GM21717 (cell line): ENCODE results near the gene ACTA1.
"Not testable (repeated sequence)": the region's sequence is repeated elsewhere in the genome, so short reads cannot be mapped to it uniquely, and the experiment has no call there.

Experiments
- ATAC-seq: cut with Tn5 transposase; IDR thresholded peaks from one replicate; pipeline ENCODE4 v1.9.1; 2021; ENCODE audit warnings: mild to moderate bottlenecking, moderate library complexity; ENCODE audit not compliant: unreplicated experiment

ACTA1 gene

DNA sequence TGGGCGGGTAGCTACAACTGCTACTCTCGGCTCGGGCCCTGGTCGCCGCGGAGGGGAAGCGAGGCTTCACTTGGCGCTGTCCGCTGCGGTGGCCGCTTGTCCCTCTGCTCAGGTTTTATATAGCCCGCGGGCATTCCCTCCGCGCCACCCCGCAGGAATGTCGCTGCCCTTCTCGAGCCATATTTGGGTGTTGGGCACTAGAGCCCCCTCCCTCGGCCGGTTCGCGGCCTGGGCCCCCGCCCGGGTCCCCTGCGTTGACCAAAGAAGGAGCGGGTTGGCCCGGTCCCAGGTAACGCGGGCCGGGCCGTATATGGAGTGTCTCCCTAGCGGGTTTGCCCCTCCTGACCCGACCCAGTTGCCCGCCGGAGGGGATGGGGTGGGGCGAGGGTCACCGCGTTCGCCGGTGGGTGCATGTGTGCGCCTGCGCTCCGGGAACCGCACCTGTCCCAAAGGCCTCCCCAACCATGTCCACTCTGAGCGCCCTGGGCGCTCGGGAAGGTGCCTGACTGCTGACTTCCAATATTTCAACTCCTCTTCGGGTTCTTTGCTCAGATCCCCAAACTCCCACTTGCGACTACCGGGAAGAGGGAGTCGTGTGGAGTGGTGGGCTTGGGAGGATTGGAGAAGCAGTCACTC lies at the start of gene ACTA1:
TSS of gene ACTA1 (minus strand) at position 90 of the 636 bp plus-strand sequence. CDS start 979 bp downstream, outside the sequence.
- ATAC-seq = no peak

DNA sequence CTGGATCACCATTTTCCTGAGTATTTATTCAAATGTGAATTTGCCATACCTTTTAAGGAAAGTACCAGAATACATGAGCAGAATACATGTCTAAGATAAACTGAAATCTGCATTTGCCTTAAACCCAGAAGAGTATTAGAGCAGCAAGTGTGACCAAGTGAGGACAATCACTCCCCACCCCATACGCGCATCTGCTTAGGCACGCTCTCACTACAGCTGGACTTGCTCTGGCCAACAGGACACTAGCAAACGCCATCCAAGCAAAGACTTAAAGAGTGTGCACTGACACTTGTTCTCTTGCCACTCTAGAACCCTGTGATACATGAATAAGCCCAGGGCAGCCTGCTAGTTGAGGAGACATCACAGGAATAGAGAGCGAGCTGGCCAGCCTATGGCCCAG lies 48.6 kb upstream of the ACTA1 start:
- ATAC-seq = no peak

DNA sequence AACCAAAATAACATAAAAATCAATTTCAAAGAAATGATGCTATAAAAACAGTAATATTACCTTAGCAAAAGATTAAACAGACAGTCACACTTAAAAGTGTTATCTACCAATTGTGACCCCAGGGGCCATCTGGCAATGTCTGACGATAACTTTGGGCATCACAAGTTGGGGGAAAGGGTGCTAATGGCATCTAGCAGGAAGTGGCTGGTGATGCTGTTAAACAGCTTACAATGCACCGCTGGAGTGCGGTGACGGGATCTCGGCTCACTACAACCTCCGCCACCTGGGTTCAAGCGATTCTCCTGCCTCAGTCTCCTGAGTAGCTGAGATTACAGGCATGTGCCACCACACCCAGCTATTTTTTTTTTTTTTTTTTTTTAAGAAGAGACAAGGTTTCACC lies 46.6 kb upstream of the ACTA1 start:
- no peak for ATAC-seq

DNA sequence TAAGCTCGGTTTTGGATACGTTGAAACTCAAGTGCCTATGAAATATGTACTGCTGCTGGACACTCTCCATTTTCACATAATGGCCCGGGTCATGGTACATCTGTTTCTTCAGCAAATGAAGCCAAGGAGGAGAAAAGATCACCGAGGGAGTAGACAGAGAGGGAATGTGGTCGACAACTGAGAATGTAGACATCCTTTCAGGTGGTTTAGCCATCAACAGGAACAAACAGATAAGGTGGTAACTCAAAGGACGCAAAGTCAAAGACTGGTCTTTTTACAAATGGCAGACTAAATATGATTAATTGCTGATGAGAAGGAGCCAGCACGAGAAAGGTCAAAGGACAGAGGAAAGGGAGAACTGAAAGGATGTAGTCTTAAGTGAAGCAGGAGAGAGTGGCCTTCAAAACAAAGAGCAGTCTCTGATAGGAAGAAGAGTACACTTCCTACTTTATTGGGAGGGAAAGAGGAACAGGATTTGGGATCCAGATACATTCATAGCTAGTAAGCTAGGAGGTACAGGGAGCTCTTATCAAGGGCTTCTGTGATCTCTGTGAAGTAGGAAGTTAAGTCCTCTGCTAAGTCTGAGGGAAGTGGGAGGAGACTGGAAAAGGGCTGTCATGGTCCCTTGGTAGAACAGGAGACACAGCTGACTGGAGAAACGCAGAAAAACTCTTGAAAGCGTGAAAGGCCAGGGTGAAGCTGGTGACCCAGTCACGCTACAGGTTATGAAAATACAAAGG lies 45.9 kb upstream of the ACTA1 start:
- peak; percentile 71 for ATAC-seq

DNA sequence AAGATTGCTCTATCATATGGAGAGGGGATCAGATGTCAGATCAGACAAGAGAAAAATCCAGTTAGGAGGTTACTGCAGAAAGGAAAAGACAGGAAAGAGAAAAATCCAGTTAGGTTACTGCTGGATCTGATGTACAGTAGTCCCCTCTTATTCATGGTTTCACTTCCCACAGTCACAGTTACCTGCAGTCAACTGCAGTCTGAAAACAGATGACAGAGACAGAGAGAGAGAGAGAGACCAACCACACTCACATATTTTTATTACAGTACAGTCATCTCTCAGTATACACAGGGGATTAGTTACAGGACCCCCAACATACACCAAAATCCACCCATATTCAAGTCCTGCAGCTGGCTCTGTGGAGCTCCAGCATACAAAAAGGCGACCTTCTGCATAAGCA lies 45.0 kb upstream of the ACTA1 start:
- ATAC-seq = peak; percentile 72

DNA sequence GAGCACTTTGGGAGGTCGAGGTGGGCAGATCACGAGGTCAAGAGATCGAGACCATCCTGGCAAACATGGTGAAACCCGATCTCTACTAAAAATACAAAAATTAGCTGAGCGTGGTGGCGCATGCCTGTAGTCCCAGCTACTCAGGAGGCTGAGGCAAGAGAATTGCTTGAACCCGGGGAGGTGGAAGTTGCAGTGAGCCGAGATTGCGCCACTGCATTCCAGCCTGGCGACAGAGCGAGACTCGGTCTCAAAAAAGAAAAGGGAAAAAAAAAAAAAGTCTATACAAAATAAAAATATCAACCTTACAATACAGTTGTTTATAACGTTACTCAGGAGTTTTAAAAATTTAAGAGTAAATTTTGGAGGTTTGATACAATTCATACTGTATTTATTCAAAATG lies 42.0 kb upstream of the ACTA1 start:
- not testable (repeated sequence) for ATAC-seq

DNA sequence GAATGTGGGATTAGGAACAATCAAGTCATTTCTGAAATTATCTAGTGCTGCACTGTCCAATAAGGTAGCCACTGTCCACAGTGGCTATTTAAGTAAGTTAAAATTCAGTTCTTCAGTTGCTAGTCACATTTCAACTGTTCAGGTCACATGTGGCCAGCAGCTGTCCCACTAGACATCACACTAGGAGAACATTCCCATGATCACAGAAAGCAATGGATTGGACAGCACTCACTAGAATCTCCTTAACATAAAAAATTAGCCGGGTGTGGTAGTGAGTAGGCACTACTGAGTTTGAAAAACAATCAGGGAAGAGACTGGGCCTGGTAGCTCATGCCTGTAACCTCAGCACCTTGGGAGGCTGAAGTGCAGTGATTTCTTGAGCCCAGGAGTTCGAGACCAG lies 40.6 kb upstream of the ACTA1 start:
- no peak for ATAC-seq

DNA sequence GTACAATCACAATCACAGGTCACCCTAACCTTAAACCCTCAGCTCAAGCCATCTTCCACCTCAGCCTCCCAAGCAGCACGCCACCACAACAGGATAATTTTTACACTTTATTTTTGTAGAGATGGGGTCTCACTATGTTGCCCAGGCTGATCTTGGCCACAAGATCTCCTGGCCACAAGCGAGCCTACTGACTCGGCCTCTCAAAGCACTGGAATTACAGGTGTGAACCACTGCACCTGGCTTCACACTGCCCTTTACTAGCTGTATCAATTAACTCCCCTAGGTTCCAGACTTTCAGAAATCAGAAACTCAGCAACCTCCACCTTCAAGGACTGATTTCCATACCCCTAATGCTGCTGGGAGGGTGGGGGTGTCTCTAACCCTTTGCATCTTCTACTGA lies 37.3 kb upstream of the ACTA1 start:
- ATAC-seq = no peak

DNA sequence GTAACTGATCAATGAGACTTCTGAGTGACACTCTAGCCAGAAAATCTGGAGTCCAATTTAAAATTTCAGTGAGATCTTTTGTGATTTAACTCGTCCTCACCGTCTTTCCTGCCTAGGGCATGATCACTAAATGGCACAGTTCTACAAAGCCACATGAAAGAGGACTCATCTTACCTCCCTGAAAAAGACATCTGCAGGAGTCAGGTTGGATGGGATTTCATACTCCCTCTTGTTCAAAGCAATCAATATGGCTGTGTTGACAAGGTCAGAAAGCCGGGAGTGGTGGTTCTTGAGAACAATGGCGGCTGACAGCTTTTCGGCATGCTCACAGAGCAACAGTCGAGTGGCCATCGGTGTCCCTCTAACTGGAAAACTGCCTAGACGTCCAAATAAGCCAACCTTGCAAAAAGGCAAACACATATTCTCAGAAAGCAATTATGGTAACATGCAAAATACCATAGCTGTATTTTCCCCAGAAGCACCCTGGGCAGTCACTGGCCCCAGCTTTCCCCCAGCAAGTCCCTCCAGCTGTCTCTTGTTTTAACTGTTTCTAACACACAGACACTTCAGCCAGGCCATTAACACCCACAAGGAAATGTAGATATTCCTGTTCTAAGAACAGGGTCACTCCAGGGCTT lies 36.6 kb upstream of the ACTA1 start:
- no peak for ATAC-seq

DNA sequence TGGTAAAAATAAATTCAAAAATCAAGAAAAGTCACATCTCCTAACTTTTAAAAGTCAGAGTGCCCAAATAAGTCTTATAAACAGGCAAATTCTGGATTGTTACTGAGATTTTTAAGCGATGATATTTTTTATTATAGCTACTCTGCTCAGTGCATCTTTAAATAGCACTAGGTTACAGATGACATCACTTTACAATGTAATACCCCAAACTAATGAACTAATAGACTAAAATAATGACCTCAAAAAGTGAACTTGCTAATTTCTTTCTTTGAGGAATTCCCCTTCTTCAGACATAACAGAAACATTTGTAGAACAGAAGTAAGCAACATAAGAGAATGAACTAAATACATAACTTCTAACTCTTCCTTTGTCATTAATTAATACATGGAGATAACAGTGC lies 33.0 kb upstream of the ACTA1 start:
- no peak for ATAC-seq

DNA sequence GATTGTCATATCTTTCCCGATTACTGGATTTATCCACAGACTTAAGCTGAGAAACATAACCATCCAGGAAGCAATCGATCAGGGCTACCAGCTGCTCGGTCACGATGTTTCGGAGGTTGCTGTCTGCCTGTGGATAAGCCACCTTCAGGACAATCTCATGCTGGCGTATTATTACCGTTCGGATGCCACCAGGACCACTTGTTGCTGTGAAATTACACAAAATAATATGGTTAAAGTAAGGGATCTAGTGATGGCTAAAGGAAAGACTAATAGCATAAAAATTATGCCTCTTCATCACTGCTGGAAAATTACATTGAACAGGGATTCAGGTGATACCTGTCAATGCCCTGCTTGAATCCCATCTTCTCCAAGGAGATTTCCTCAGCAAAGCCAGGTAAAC lies 30.8 kb upstream of the ACTA1 start:
- no peak for ATAC-seq

DNA sequence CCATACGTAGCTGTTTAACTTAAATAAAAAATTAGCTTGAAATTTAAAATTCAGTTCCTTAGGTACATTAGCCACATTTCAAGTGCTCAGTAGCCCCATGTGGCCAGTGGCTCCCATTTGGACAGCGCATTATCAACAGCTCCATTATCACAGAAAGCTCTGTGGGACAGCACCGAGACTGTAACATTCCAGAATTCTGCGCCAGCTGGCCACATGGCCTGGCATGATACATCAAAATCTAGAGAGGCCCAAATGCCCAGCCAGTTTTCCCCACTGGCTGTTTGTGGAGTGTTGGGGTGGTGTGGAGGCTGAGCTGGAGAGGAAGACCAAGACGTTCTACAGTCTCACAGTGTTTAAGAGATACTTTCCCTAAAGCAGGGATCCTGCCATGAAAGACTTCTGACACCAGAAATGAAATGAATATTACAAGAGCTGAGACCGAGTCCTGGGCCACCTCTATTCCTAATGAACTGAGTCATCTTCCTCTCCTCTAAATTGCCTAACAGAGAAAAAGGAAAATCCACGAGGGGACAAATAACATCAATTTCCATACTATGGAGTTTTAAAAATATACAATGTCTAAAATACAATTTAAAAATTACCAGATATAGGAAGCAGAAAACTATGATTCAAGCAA lies 27.3 kb upstream of the ACTA1 start:
- ATAC-seq = no peak

DNA sequence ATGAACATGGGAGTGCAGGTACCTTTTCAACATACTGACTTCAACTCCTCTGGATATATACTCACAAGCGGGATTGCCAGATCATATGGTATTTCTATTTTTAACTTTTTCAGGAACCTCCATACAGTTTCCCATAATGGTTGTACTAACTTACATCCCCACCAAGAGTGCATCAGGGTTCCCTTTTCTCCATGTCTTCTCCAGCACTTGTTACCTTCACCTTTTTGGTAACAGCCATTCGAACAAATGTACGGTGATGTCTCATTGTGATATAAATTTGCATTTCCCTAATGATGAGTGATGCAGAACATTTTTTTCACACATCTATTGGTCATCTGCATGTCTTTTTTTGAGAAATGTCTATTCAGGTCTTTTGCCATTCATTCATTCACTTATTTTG lies 25.9 kb upstream of the ACTA1 start:
- ATAC-seq = no peak

DNA sequence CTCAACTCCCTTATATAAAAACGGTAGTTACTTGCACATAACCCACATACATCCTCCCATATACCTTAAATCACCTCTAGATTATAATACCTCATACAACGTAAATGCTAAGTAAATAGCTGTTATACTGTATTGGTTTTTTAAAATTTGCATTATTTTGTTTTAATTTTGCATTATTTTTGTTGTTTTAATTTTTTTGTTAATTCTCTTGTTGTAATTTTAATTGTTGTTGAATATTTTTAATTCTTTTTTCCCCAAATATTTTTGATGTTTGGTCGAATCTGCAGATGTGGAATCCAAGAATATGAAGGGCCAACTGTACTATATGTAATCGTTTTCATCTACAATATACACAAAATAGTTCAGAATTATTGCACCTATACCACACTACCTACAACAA lies 23.5 kb upstream of the ACTA1 start:
- no peak for ATAC-seq

DNA sequence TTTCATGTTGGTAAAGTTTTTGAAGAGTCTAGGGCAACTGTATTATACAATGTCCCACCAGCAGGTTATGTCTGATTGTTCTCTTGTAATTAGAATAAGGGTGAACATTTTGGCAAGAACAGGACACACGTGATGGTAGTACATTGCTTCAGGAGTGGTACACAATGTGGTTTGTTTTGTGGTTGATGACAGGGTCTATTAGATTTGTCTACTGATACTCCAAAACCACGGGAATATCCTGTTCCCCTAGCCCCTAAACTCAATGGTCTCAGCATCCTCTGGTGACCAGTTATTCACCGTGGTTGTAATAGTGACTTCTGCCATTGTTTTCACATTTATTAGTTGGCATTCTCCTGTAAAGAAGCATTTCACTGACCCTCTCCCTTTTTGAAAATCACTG lies 22.1 kb upstream of the ACTA1 start:
- no peak for ATAC-seq

DNA sequence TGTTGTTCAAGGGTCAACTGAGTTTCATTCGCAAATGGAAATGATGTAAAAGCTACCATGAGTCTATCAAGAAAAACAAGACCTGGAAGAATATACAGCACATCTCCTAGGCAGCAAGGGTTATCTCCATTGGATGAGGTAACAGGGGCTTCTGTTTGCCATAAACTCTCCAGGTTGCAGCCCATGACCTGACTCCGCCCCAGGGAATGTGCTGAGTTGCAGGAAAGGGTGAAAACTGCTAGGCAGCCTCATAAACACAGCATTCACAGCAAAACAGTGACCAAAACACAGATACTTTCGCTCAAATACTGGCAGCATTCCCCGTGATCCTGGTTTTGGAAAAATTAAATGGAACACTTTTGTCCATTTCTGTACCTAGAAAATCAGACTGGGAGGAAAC lies 20.2 kb upstream of the ACTA1 start:
- no peak for ATAC-seq

DNA sequence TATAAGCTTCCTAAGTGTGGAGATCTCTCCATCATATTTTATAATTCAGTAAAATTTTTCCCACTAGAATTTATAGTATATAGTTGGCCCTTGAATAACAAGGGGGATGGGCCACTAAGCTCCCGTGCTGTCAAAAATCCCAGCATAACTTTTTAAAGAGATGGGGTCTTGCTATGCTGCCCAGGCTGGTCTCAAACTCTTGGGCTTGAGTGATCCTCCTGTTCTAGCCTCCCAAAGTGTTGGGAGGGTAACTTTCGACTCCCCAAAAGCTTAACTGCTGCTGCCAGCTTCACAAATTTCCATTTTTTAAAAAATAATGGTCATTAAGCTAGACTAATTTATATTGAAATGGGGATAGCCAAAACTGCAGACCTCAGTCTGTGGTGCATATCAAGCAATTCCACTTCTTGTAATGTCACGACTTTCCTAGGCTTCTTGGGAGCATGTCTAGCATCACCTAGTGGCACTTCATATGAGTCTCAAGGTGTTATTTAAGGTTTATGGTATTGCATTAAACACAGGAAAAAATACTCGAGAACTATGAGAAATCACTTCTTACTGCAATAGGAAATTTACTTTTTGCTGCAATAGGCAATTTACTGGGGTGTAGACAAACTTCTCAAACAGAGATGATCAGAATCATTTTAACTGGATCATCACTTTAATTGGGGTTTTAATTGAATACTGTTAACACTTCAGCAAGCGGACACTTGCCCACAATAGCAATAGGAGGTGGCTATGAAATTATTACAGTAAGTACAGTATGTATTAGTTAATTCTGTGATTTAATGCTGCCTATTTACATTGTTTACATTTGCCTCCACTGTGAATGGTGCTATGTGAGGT lies 19.3 kb upstream of the ACTA1 start:
- no peak for ATAC-seq

DNA sequence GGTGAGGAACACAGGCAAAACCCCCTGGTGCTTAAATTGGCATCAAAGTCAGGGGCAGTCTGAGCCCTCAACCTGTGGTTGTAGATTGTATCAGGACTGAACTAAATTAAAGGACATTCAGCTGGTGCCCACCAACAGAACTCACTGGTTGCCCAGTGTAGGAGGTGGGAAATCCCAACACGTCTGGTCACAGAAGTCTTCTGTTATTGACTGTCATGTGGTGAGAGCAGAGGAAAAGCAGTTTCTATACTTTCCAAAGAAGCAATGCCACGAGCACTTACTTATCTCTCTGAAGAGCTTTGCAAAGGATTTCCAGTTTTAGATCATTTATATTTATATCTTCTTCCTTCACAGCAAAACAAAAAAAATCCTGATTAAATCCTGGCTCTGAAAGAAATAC lies 15.0 kb upstream of the ACTA1 start:
- ATAC-seq = no peak

DNA sequence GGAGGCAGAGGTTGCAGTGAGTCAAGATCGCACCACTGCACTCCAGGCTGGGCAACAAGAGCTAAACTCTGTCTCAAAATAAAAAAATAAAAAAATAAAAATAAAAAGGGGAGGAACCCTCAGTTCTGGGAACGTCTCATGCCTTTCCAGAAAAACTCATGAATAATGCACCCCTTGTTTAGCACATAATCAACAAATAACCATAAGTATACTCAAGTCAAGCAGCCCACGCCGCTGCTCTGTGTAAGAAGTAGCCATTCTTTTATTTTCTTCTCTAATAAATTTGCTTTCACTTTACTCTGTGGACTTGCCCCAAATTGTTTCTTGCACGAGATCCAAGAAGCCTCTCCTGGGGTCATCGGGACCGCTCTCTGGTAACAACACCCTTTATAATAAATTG lies 14.5 kb upstream of the ACTA1 start:
- no peak for ATAC-seq

DNA sequence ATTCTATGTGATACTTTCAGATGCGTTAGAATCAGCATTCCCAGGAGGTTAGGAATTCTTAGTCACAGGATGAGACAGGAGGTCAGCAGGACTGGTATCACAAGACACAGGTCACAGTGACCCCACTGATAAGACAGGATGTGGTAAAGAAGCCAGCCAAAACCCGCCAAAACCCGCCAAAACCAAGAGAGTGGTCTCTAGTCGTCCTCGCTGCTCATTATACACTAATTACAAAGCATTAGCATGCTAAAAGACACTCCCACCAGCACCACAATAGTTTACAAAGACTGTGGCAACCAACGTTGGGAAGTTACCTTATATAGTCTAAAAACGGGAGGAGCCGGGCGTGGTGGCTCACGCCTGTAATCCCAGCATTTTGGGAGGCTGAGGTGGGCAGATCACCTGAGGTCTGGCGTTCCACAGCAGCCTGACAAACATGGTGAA lies 13.9 kb upstream of the ACTA1 start:
- no peak for ATAC-seq

DNA sequence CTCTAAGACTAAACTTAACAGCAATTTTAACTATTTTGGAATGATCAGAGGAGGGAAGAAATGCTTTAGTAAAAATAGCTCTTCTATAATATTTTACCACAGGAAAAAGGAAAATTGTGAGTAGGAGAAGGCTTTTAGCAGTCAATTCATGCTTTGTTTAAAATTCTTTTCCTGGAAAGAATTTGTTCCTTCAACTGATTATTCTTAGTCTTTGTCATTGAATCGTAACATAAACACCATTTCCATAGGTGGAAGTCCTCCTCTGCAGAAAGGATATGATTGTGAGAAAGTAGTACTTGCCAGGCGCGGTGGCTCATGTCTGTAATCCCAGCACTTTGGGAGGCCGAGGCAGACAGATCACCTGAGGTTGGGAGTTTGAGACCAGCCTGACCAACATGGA lies 11.9 kb upstream of the ACTA1 start:
- no peak for ATAC-seq
